IMR-90 (cell line): Measurements from ENCODE around the gene CAMTA1.

Experiments used
- CEBPB ChIP-seq: IDR thresholded peaks from 2 replicates; pipeline ENCODE4 v1.6.1; 2012; ENCODE audit warnings: low read depth, low read length, improper control_type of control experiment
- RAD21 ChIP-seq: IDR thresholded peaks from 2 replicates; pipeline ENCODE4 v1.6.1; 2012; ENCODE audit warnings: low read length, improper control_type of control experiment
- RCOR1 ChIP-seq: IDR thresholded peaks from 2 replicates; pipeline ENCODE4 v1.6.1; 2012; ENCODE audit warnings: mild to moderate bottlenecking, low read length, improper control_type of control experiment; ENCODE audit not compliant: insufficient replicate concordance

GRCh38 chr1:7111853-7112252, 326.6 kb downstream of the CAMTA1 start:
- TF ChIP-seq CEBPB (no peak), RAD21 (no peak), RCOR1 (no peak)
